ENCODE measurements around the gene RGS5.

The RGS5 gene

DNA sequence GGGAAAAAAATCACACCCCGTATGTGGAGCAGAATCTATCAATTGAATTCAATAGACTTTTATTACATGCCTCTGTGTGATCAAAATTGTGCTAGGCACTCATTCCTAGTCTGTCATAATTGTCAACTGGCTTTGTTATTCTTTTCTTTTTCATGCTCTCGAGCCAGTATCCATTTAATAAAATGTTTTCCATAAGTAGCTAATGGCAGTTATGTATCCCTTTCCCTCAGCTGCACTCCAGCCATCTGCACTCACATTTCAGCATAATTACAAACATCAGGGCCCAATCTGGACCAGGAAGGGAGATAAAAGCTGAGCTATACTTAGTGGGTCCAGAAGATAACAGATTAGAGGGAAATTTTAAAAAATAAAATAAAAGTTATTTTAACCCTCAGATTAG, 15.9 kb downstream of the RGS5 start:
- TF ChIP-seq EZH2phosphoT487 (conservative IDR thresholded peaks at IDR 0.05; ENCODE audit: low read length) = no peak
- TF ChIP-seq, protein P1, sequence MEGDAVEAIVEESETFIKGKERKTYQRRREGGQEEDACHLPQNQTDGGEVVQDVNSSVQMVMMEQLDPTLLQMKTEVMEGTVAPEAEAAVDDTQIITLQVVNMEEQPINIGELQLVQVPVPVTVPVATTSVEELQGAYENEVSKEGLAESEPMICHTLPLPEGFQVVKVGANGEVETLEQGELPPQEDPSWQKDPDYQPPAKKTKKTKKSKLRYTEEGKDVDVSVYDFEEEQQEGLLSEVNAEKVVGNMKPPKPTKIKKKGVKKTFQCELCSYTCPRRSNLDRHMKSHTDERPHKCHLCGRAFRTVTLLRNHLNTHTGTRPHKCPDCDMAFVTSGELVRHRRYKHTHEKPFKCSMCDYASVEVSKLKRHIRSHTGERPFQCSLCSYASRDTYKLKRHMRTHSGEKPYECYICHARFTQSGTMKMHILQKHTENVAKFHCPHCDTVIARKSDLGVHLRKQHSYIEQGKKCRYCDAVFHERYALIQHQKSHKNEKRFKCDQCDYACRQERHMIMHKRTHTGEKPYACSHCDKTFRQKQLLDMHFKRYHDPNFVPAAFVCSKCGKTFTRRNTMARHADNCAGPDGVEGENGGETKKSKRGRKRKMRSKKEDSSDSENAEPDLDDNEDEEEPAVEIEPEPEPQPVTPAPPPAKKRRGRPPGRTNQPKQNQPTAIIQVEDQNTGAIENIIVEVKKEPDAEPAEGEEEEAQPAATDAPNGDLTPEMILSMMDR (IDR thresholded peaks at IDR 0.05; ENCODE audit: insufficient read depth, low read length, poor library complexity, severe bottlenecking) = no peak
- Histone ChIP-seq H3K9me3 (ENCODE audit: insufficient read depth, low read length) (no peaks in the 10 kb centered on the region), H3K79me2 (ENCODE audit: insufficient read depth, low read length) (no peaks in the 10 kb centered on the region)

GRCh38 chr1:163182330-163182949, 20.3 kb downstream of the RGS5 start:
- H3K9me3 ChIP-seq (ENCODE audit: insufficient read depth, low read length) = no peaks in the 10 kb centered on the region
- no peak overlapping the region for H3K9ac ChIP-seq (ENCODE audit: low read length)
- H3K27ac ChIP-seq (ENCODE audit: low read depth, low read length) = no peak overlapping the region
- no peaks in the 10 kb centered on the region for H3F3A ChIP-seq (ENCODE audit: insufficient read depth)
- no peak overlapping the region for H3K4me3 ChIP-seq (ENCODE audit: insufficient read depth, low read length, poor library complexity, severe bottlenecking)
- no peaks in the 10 kb centered on the region for H3K79me2 ChIP-seq (ENCODE audit: insufficient read depth, low read length)
- H3K4me2 ChIP-seq (ENCODE audit: low read depth, low read length, poor library complexity, severe bottlenecking) = no peak overlapping the region
- TF ChIP-seq EZH2phosphoT487 (conservative IDR thresholded peaks at IDR 0.05; ENCODE audit: low read length) = no peak
- TF ChIP-seq, protein P1 (IDR thresholded peaks at IDR 0.05; ENCODE audit: insufficient read depth, low read length, poor library complexity, severe bottlenecking) = no peak
- no peaks in the 10 kb centered on the region for H3K36me3 ChIP-seq (ENCODE audit: low read length)
- H4K20me1 ChIP-seq (ENCODE audit: low read depth, low read length) = no peaks in the 10 kb centered on the region
- no peaks in the 10 kb centered on the region for H3K27me3 ChIP-seq (ENCODE audit: low read length)
- no peak overlapping the region for H2AFZ ChIP-seq (ENCODE audit: low read depth, low read length, severe bottlenecking)
- no peaks in the 10 kb centered on the region for H3K9me2 ChIP-seq (replicated peaks; ENCODE audit: insufficient read depth, low read length)

More for the DNA sequence above, 15.9 kb downstream of the RGS5 start:
- H3K36me3 ChIP-seq (ENCODE audit: low read length) = no peaks in the 10 kb centered on the region
- H3K4me3 ChIP-seq (ENCODE audit: insufficient read depth, low read length, poor library complexity, severe bottlenecking) = no peak overlapping the region
- H4K20me1 ChIP-seq (ENCODE audit: low read depth, low read length) = no peaks in the 10 kb centered on the region
- H3K27me3 ChIP-seq (ENCODE audit: low read length) = no peaks in the 10 kb centered on the region
- H3F3A ChIP-seq (ENCODE audit: insufficient read depth) = no peaks in the 10 kb centered on the region
- H3K9ac ChIP-seq (ENCODE audit: low read length) = no peak overlapping the region
- no peak overlapping the region for H3K27ac ChIP-seq (ENCODE audit: low read depth, low read length)
- no peak overlapping the region for H3K4me2 ChIP-seq (ENCODE audit: low read depth, low read length, poor library complexity, severe bottlenecking)
- H3K9me2 ChIP-seq (replicated peaks; ENCODE audit: insufficient read depth, low read length) = no peaks in the 10 kb centered on the region
- H2AFZ ChIP-seq (ENCODE audit: low read depth, low read length, severe bottlenecking) = no peak overlapping the region

GRCh38 chr1:163178628-163179027, 24.1 kb downstream of the RGS5 start:
- Histone ChIP-seq H3K79me2 (ENCODE audit: insufficient read depth, low read length) (no peaks in the 10 kb centered on the region), H3K27ac (ENCODE audit: low read depth, low read length) (no peak overlapping the region), H2AFZ (ENCODE audit: low read depth, low read length, severe bottlenecking) (no peak overlapping the region), H3K9me2 (replicated peaks; ENCODE audit: insufficient read depth, low read length) (no peaks in the 10 kb centered on the region), H3K27me3 (ENCODE audit: low read length) (no peaks in the 10 kb centered on the region), H3K4me2 (ENCODE audit: low read depth, low read length, poor library complexity, severe bottlenecking) (no peak overlapping the region), H4K20me1 (ENCODE audit: low read depth, low read length) (no peaks in the 10 kb centered on the region), H3K4me3 (ENCODE audit: insufficient read depth, low read length, poor library complexity, severe bottlenecking) (no peak overlapping the region), H3K9ac (ENCODE audit: low read length) (no peak overlapping the region), H3K36me3 (ENCODE audit: low read length) (no peaks in the 10 kb centered on the region), H3F3A (ENCODE audit: insufficient read depth) (no peaks in the 10 kb centered on the region), H3K9me3 (ENCODE audit: insufficient read depth, low read length) (no peaks in the 10 kb centered on the region)
- TF ChIP-seq EZH2phosphoT487 (conservative IDR thresholded peaks at IDR 0.05; ENCODE audit: low read length) = no peak
- TF ChIP-seq, protein P1 (IDR thresholded peaks at IDR 0.05; ENCODE audit: insufficient read depth, low read length, poor library complexity, severe bottlenecking) = no peak

Data from SU-DHL-6 (cell line).